Fibroblast of skin of left quadriceps (primary cell): ENCODE results near the gene ARHGAP35.
"Not testable (repeated sequence)": the region's sequence is repeated elsewhere in the genome, so short reads cannot be mapped to it uniquely, and the experiment has no call there.

Source experiments
- DNase-seq, 2 experiments: peaks; one replicate each; pipeline ENCODE4 v3.0.0-alpha.2; 2013; ENCODE audit warnings: low read depth in 2 of 2

The ARHGAP35 gene

DNA sequence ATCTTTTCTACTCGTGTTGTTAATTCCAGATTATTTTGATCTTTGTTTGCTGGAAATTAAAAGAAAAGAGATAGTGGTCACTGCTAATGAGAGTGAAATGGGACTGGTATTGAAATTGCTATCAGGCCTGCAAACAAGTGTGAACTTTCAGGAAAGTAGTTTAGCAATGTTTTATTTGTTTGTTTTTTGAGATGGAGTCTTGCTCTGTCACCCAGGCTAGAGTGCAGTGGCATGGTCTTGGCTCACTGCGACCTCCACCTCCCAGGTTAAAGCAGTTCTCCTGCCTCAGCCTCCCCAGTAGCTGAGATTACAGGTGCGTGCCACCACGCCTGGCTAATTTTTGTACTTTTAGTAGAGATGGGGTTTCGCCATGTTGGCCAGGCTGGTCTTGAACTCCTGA, 10.4 kb downstream of the ARHGAP35 start:
- DNase-seq: not testable (repeated sequence)

DNA sequence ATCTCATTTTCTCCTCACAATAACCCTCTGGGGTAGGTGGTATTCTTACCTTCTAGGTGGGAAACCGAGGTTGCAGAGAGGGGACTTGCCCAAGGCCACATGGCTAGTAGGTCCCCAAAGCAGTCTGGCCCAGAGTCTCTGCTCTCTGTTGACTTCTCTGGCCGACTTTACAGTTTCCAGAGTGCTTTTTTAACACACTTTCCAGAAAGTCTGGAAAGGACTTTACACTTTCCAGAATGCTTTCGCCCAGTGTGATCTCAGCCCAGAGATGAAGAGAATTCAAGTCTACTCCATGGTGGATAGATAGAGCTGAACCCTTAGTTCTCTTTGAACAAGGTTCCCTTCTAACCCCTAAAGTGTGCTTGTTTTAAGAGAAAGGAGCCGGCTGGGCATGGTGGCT, 12.2 kb downstream of the ARHGAP35 start:
- DNase-seq: no peak

DNA sequence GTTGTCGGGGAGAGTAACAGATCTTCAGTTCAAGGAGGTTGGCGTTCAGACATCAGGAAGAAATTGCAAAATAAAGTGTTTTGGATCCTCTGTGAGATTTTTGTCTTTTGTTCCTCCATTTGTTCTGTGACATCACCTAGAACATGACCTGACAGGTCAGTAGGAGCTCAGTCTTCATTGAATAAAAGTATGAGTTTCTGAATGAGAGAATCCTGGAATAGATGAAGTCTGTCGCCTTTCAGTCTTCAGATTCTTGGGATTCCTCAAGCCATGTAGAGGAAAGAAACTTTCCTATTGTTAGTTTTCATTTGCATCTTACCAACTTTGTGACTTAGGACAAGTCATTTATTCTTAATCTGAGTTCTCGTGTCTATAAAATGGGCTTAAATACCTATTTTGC, 14.4 kb downstream of the ARHGAP35 start:
- no peak for DNase-seq

DNA sequence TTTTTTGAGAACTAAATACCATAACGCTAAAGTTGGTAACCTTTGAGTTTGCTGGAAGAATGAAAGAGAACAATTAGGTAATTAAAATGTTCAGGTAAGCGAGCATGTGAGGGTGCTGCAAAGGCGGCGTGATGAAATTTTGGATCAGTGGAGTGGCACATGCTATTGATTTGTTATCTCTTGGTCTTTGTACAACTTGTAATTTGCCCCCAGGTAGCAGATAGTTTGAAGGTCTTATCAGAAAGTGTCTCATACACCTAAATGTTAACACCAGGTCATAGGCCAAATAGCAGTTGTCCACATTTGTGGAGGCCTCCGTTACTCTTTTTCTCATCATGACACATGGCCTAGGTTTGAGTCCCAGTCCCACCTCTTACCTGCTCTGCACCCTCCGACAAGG, 14.9 kb downstream of the ARHGAP35 start:
- DNase-seq: no peak

DNA sequence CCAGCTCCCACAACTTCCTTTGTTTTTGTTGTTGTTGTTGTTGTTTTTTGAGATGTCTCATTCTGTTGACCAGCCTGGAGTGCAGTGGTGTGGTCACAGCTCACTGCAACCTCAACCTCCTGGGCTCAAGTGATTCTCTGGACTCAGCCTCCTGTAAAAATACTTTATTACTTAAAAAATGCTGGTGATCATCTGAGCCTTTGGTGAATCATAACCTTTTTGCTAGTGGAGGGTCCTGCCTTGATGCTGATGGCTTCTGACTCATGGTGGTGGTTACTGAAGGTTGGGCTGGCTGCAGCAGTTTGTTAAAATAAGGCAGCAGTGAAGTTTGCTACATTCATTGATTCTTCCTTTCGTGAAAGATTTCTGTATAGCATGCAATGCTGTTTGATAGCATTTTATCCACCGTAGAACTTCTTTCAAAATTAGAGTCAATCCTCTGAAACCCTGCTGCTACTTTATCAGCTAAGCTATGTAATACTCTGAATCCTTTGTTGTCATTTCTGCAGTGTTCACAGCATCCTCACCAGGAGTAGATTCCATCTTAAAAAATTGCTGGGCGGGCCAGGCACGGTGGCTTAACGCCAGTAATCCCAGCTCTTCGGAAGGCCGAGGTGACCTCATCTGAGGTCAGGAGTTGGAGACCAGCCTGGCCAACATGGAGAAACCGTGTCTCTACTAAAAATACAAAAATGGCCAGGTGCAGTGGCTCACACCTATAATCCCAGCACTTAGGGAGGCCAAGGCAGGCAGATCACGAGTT, 18.0 kb downstream of the ARHGAP35 start:
- peak; percentile 65 for DNase-seq

DNA sequence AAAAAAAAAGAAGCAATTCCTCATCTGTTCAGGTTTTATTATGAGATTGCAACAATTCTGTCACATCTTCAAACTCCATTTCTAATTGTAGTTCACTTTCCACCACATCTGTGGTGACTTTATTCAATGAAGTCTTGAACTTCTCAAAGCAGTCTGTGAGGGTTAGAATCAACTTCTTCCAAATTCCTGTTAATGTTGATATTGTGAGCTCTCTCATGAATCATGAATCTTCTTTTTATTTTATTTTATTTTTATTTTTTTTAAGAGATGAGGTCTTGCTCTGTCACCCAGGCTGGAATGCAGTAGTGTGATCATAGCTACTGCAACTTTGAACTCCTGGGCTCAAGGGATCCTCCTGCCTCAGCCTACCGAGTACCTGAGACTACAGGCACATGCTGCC, 19.6 kb downstream of the ARHGAP35 start:
- no peak for DNase-seq

DNA sequence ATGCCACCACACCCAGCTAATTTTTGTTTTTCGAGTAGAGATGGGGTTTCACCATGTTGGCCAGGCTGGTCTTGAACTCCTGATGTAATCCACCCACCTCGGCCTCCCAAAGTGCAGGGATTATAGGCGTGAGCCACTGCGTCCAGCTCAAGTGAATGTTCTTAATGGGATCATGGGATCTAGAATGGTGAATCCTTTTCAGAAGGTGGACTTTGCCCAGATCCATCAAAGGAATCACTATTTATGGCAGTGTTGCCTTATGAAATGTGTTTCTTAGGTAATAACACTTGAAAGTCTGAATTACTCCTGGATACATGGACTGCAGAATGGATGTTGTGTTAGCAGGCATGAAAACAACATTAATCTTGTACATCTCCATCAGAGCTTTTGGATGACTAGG, 20.3 kb downstream of the ARHGAP35 start:
- DNase-seq: no peak

DNA sequence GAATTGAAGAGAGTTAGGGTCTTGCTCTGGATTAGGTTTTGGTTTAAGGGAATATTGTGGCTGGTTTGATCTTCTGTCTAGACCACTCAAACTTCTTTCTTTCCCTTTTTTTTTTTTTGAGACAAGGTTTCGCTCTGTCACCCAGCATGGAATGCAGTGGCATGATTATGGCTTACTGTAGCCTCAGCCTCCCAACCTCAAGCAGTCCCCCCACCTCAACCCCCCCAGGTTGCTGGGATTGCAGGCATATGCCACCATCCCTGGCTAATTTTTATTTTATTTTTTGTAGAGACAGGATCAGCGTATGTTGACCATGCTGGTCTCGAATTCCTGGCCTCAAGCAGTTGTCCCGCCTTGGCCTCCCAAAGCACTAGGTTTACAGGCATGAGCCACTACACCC, 21.2 kb downstream of the ARHGAP35 start:
- DNase-seq: no peak

DNA sequence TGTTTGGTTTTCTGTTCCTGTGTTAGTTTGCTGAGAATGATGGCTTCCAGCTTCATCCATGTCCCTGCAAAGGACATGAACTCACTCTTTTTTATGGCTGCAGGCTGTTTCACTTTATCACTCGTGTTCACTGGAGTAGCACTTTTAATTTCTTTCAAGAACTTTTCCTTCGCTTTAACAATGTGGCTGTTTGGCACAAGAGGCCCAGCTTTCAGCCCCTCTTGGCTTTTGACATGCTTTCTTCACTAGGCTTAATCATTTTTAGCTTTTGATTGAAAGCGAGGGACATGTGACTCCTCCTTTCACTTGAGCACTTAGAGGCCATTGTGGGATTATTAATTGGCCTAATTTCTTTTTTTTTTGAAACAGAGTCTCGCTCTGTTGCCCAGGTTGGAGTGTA, 22.0 kb downstream of the ARHGAP35 start:
- DNase-seq: not testable (repeated sequence)

DNA sequence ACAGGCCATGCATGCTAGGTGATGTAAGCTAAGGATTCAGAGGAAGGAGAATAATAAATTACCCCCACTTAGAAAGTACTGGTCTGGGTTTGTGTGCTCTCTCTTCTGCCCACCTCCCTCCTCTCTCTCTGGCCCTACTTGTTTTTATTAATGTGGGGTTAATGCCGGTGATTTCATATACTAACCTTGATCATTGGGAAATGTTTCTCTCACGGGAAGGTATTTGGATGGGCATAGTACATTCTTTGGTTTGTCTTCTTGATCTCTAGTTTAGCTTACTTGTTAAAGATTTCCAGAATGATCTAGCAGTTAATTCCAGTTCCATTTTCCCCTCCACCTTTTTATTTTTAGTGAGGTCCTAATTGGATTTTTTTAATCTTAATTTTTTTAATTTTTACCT, 24.6 kb downstream of the ARHGAP35 start:
- DNase-seq: no peak

DNA sequence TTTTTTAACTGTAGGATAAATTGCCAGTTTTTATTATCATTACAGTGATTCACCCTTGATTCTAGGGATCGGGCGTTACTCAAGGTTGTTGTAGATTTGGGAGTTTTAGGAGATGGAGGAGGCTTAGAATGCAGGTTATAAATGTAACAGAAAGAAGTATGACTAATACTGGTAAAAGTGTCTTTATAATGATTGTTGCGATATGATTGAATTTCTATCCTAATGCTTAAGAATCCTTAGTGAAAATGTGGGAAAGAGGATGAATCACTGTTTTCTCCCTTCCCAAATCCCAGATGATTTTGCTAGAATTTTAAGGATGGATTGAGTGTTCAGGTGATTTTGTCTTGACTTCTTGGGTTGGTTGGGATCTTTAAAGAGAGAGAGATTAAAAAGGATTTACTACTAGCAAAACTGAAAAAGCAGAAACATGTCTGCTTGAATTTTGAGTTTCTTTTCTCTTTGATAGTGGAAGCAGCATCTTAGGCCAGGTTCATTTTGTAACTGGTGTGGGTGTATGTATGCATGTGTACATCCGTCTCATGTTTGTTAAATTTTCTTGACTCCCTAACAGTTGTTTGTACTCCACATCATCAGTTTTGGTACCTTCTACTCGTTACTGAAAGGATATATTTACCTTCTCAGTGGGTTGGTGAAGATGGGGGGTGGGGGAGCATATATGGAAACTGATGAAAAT, 25.9 kb downstream of the ARHGAP35 start:
- no peak for DNase-seq

DNA sequence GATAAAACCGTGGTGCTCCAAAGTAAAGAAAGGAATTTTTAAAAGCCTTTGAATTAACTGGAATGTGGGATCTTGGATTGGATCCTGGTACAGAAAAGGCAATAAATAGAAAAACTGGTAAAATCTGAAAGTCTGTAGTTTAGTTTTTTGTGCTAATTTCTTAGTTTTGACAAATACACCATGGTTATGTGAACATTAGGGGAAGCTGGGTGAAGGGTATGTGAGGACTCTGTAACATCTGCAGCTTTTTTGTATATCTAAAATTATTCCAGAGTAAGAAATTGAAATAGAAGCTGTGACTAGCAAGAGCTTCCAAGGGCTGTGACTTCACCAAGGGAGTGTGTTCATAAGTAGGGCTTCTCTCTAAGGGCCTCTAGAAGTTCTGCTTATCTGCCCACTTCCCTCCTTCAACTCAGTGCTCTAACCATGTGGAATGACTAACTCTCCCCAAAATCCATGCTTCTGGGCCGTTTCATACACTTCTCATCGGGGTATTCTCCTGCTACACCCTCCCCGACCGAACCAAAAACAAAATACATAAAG, 26.5 kb downstream of the ARHGAP35 start:
- no peak for DNase-seq

DNA sequence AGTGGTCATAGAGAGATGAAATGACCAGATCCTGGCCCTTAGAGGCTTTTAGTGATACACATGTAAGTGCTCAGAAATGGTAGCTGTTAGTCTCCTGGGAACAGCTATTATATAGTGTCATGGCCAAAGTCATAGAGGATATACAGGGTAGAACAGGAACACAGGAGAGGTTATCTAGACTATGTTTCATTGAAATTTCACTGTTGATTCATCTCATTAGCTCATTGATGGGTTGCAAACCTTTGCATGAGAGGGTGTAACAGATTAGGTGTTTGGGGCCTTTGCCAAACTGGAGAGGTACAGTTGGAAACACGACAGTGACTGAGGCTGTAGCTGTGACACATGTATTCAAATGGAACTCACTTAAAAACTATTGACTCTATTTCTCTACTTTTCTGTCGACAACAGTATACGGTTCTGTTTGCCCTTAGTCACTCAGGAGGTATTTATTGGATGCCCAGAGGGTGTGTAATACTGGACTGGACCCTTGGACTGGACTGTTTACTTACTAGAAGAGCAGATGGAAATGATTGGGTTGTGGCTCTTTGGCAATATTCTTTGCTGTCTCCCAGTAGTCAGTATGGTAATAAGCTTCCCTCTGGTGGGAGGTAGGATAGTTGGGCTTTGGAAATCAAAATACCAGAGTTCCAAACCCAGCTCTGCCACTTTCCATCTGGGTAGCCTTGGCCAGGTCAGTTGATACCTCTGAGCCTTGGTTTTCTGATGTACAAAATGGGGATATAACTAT, 29.8 kb downstream of the ARHGAP35 start:
- DNase-seq: peak; percentile 65 to 69

DNA sequence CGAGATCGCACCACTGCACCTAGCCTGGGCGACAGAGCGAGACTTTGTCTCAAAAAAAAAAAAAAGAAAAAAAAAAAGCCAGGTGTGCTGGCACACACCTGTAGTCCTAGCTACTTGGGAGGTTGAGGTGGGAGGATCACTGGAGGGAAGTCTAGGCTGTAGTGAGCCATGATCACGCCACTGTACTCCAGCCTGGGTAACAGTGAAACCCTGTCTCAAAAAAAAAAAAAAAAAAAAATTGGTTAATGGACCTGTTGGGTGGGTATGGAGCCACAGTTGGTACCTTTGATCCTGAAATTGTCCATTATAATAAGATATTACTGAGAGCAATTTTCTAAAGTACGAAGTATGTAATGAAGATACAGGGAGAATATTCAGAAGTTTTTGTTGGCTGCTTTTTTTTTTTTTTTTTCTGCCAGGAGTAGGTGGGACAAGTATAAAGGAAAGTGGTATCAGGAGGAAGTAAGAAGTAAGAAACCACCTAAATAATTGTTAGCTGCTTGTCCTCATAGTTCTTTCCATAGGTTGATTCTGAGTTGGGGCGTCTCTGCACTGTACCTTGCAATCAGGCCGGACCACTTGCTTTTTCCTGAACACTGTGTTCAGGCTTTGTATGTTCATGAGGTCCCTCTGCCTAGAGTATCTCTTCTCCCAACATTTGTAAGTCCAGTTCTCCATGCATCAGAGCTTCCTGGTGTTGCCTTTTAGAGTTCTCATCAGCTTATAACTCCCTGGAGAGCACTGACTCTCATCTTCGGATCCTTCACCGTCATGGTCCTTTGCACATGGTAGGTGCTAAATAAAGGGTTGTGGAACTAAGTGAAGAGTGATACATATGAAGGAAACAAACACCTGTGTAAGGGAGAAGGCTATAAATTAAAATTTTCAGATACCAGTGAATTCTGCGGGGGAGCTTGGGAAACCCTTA, 31.7 kb downstream of the ARHGAP35 start:
- no peak for DNase-seq

DNA sequence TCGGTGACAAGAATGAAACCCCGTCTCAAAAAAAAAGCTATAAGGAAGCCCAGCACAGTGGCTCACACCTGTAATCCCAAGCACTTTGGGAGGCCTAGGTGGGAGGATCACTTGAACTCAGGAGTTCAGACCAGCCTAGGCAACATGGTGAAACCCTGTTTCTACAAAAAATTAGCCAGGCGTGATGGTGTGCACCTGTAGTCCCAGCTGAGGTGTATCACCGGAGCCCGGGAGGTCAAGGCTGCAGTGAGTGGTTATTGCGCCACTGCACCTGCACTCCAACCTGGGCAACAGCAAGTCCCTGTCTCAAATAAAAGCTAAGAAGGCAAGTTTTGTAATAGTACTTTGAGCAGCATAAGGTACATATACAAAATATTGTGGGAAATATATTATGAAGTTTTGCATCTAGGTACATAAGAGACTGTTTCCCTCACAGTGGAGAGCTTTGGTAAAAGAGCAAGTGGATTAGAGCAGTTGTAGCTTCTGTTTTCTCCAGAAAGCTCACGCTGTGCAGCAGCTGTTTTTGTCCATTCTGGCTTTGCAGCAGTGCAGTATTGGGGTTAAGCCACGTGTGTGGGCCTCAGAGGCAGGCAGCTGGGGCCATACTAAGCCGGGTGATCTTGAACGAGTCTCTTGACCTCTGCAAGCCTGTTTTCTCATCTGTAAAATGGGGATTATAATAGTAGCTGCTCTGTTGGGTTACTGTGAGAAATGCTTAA, 35.4 kb downstream of the ARHGAP35 start:
- DNase-seq: no peak

DNA sequence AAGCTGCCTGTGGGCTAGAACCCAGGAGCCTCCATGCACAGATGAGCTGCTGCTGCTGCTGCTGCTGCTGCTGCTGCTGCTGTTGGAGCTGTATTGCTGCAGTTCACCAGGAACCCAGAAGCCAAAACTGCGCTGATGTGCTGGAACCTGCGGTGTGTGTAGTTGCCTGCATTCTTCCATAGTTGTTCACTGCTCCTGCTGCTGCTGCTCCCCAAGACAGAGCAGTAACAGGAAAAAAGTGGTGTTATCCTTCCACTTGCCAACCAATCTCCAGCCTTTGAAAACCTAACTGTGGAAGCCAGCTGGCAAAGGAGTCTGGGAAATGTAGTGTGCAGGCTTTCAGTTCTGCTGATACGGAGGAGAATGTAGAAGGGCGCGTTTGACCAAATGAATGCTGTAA, 37.9 kb downstream of the ARHGAP35 start:
- no peak for DNase-seq

DNA sequence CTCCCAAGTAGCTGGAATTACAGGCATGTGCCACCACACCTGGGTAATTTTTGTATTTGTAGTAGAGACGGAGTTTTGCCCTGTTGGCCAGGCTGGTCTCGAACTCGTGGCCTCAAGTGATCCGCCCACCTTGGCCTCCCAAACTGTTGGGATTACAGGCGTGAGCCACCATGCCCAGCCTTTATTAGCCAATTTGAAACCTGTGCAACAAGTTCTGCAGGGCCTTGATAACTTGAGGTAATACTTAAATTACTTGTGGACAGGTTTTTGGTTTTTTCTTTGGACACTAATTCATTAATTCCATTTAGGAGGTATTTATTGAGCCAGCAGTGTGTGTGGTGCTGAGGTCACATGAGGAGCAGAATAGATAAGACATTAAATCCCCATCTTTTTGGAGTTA, 39.5 kb downstream of the ARHGAP35 start:
- DNase-seq: no peak

DNA sequence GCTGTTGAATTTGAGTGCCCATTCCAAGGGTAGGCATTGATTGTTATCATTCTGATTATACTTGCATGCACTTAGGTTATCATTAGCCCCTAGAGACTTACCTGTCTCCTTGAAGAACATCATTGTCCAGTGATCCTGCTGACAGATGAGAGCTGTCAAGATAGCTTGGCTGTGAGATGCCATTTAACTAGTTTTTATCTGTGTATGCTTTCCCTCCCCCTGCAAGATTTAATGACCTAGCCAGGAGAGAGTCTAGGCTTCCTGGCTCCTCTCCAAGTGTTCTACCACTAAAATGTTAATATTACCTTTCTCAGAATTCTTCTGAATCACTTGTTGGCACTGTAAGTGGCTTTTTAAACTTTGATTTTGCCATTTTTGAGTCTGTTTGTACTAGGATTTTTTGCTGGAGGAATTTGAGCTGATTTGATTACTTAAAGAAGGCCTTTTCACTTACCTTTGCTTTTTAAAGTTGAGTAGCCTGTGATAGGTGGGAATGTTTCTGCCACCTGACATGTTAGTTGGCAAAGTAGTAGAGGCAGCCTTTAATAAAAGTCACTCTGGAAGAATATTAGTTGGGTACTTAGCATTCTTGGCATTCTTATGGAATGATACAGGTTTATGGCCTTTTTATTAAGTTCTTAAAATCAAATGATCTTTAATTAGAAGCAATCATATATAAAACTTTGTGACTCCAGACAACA, 41.1 kb downstream of the ARHGAP35 start:
- no peak for DNase-seq

DNA sequence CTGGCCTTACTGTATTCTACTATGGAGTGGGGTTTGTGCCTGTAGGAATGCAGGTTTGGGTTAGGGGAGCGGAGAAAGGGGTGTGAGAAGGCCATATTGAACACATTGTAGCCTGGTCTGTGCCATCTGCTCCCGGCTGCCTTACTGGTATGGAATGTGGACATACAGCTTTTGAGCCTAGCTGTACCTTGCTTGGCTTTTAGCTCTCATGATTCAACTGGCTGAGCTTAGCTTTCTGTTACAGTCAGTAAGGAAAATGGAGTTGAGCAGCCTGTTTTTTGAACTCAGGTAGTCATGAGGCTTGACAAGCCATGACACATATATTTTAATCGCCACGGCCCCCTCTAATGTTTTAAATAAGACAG, 41.6 kb downstream of the ARHGAP35 start:
- DNase-seq: no peak

DNA sequence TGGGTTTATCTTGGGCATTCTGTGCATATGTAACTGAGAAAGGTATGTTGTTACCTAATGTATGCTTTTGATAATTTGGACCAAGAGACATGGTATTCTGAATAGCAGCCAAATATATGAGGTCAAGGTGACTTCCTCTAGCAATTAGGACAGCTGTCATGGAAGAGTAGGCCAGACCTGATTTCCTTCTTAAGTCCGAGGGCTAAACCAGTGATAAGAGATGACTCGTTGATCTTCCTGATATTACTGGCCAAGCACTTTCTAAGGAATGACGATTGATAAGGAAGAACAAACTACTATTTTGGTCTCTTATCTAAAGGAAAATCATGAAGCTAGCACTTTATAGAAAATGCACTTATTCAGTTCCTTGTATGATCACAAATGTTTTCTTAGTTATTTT, 42.7 kb downstream of the ARHGAP35 start:
- no peak for DNase-seq
